Measurements from ENCODE around the gene TIMP3. TPM values are rescaled to one million over a fixed set of nuclear protein-coding genes. Genes with fewer than 3 reads are reported as not detected.

TIMP3 gene
- total RNA-seq, 2 donors from 2014 or later, result 149 to 280 TPM

DNA sequence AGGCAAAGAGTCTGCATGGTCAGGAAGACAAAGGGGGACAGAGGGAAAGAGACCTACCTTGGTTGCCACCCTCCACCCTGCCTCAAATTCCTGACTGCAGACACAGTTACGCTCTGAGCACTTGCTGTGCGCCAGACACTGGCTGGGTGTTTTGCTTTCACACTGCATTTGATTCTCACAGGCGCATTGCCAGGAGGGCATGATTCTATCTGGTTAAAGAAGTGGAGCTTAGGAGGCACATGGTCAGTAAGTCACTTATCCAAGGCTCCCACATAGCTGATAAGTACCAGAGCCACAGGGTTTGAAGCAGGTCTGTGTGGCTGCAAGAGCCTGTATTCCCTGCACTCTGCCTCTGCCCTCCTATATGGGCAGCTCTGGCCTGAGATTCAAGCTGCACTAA lies 103.9 kb downstream of the TIMP3 start:
- no peak overlapping the region for H3K4me3 ChIP-seq
- no peaks in the 10 kb centered on the region for H3K4me1 ChIP-seq
- intact Hi-C loops (cut with DNase I), result no loop called here
- H3K27me3 ChIP-seq, result peaks cover 0 to 4% of the 10 kb centered on the region in 2 donors
- H3K27ac ChIP-seq, result no peak overlapping the region
- H3K9me3 ChIP-seq, result no peaks in the 10 kb centered on the region
- no peak for TF ChIP-seq CTCF (IDR thresholded peaks at IDR 0.05)
- DNase-seq (no peak), ATAC-seq (no peak)
- H3K36me3 ChIP-seq (replicated peaks in 1 of 2; ENCODE audit: insufficient read depth in 1 of 2, low read depth in 2 of 2), result no peaks in the 10 kb centered on the region
- WGBS, 2 donors, result 66 to 83% methylated on average over 3 of the region's 3 CpGs

DNA sequence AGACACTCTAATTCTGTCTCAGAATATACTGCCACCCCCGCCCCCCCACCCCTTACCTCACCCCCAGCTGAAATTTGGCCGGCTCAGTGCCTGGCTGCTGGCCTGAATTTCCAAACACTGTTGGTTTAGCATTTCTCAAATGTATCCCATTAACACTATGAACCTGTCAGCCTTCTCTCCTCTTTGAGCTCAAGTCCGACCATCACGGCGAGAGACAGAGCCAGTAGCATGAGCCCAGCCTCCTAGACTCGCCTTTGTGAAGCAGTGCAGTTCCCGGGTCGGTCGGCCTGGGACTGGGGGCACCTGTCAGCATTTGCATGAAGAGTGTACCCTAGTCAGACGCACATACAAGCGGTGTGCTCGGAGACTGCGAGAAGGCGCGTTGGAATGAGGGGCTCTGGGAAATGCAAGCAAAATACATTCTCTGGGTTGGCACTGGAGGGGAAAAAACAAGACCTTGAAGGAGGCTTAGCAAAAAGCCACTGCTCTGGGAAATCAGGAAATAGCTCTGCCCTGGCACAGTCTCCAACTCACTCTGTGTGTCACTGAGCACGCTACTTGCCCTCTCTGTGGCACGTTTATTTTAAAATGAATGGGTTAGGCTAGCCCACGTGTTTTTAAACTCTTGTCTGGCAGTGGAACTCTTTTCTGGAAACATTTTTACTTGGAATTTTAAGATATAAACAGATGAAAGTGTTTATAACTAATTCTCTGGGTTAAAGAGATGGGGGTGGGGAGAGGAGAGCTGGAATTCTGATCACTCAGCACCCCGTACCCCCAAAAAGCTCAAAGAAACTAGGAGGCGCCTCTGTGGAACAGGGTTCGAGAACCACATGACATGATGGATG lies 108.3 kb downstream of the TIMP3 start:
- 38 to 43% methylated on average over 17 to 21 of the region's 21 CpGs for WGBS, 2 donors

DNA sequence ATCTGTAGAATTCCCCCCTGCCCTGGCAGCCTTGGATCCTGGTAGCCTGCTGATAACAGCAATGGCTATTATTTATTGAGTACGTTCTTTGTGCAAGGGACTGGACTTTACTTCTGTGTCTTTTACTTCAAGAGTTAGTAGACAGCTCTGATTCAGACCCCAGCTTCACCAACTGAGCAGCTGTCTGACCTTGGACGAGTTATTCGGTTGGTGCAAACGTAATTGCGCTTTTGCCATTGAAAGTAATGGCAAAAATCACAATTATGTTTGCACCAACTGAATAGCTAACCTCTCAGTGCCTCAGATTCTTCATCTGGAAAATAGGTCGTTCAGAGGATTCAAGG lies 108.9 kb downstream of the TIMP3 start:
- Histone ChIP-seq H3K4me1 (no peaks in the 10 kb centered on the region), H3K27ac (no peak overlapping the region), H3K4me3 (no peak overlapping the region), H3K9me3 (peaks cover 0 to 1% (median 0%) of the 10 kb centered on the region in 3 donors), H3K27me3 (peaks cover 0 to 8% of the 10 kb centered on the region in 2 donors), H3K36me3 (replicated peaks in 1 of 2; ENCODE audit: insufficient read depth in 1 of 2, low read depth in 2 of 2) (no peaks in the 10 kb centered on the region)
- ATAC-seq (no peak), DNase-seq (no peak)
- WGBS, 2 donors, result 35 to 36% methylated on average over 6 of the region's 6 CpGs
- intact Hi-C loops (cut with DNase I), result no loop called here
- TF ChIP-seq POLR2A (IDR thresholded peaks at IDR 0.05) (no peak), CTCF (IDR thresholded peaks at IDR 0.05) (no peak)

More for the DNA sequence above, 108.3 kb downstream of the TIMP3 start:
- TF ChIP-seq POLR2A (IDR thresholded peaks at IDR 0.05), result no peak
- TF ChIP-seq CTCF (IDR thresholded peaks at IDR 0.05), result no peak
- intact Hi-C loops (cut with DNase I), result no loop called here
- Histone ChIP-seq H3K4me1 (no peaks in the 10 kb centered on the region), H3K27me3 (peaks cover 0 to 8% of the 10 kb centered on the region in 2 donors), H3K4me3 (no peak overlapping the region), H3K36me3 (replicated peaks in 1 of 2; ENCODE audit: insufficient read depth in 1 of 2, low read depth in 2 of 2) (no peaks in the 10 kb centered on the region), H3K9me3 (no peaks in the 10 kb centered on the region), H3K27ac (no peak overlapping the region)
- no peak for ATAC-seq
- DNase-seq, result no peak

DNA sequence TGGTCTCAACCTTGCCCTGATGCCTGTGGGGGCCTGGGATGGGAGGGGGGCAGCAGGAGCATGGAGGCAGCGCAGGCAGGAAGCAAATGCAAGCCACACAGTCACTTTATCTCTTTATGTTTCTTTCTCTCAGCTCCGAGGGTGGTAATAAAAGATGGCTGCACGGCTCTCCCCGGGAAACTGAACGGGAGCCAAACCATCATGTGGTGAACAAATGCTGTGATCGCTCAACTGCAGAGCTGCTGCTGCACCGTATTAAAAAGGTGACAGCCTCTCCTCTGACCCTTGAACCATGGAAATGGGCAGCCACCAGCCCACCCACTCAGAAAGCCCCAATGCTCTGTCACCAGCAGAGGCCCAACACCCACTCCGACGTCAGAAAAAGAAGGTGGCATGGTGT lies 110.0 kb downstream of the TIMP3 start:
- no peak for DNase-seq
- Histone ChIP-seq H3K27ac (no peak overlapping the region), H3K4me1 (no peaks in the 10 kb centered on the region), H3K36me3 (replicated peaks in 1 of 2; ENCODE audit: insufficient read depth in 1 of 2, low read depth in 2 of 2) (no peaks in the 10 kb centered on the region), H3K27me3 (peaks cover 0 to 8% of the 10 kb centered on the region in 2 donors), H3K9me3 (peaks cover 0 to 12% (median 0%) of the 10 kb centered on the region in 3 donors), H3K4me3 (no peak overlapping the region)
- ATAC-seq, result no peak
- intact Hi-C loops (cut with DNase I), result no loop called here
- 59 to 60% methylated on average over 9 of the region's 9 CpGs for WGBS, 2 donors
- TF ChIP-seq POLR2A (IDR thresholded peaks at IDR 0.05), result no peak
- no peak for TF ChIP-seq CTCF (IDR thresholded peaks at IDR 0.05)

Measured in body of pancreas (tissue), 4 donors.